ENCODE measurements around the gene GAPDH.

GRCh38 chr12:6542209-6543009, 8.1 kb downstream of the GAPDH start:
- no peak for TF ChIP-seq CTCF (optimal IDR thresholded peaks at IDR 0.05 in 1 of 3, IDR thresholded peaks at IDR 0.05 in 1 of 3, conservative IDR thresholded peaks at IDR 0.05 in 1 of 3; ENCODE audit: extremely low read depth in 1 of 3, insufficient read depth in 2 of 3, low read length in 3 of 3)
- no peak for TF ChIP-seq EZH2 (IDR thresholded peaks at IDR 0.05; ENCODE audit: low read length)

Data from keratinocyte (primary cell).